Endometrial microvascular endothelial cells (primary cell): ENCODE measurements around the gene SGK1. TPM values are rescaled to one million over a fixed set of nuclear protein-coding genes. Genes with fewer than 3 reads are reported as not detected.
"Not testable (repeated sequence)": the region's sequence is repeated elsewhere in the genome, so short reads cannot be mapped to it uniquely, and the experiment has no call there.

Experiments
- in situ Hi-C: cut with HindIII; loops from 2 replicates; pipeline ENCODE4 v1.10.0; 2017; ENCODE audit warnings: low sequenced_read_pairs, low pct_unique_long_range_greater_than_20kb; ENCODE audit errors: inconsistent ontology term
- total RNA-seq: library from RNA; depleted of rRNA; stranded (reverse); fragments of >200 nt; gene quantifications from one replicate; pipeline ENCODE4 v1.2.3, GENCODE V29; 2015; ENCODE audit errors: inconsistent ontology term

Gene SGK1
- total RNA-seq, 1 donor from 2014 or later: 275 TPM

DNA sequence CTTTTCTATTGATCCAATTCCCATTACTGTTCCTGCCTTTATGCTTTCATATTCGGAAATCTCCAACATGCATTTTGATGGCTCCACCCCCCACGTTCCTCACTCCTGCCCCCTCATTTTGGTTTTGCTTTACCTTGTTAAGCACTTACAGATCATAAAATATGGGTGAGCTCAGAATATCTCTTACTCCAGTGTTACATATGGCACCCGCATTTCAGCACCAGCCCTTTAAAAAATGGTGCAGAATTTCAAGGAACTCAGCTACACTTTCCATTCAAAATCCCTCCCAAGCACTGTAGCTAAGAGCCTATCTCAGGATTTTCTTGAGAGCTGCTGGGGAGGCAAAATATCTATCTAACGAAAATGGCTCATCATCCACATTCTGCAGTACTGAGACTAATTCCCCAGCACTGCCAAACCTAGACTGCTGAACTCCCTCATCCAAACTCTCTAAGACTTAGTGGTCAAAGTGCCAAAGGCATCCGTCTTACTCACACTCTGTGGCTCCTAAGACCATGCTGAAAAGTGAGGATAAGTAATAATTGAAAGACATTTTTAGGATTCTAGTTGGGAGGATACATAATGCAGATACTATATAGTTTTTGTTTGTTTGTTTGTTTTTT is 7.8 kb downstream of the SGK1 start:
- in situ Hi-C loops: no loop called here

DNA sequence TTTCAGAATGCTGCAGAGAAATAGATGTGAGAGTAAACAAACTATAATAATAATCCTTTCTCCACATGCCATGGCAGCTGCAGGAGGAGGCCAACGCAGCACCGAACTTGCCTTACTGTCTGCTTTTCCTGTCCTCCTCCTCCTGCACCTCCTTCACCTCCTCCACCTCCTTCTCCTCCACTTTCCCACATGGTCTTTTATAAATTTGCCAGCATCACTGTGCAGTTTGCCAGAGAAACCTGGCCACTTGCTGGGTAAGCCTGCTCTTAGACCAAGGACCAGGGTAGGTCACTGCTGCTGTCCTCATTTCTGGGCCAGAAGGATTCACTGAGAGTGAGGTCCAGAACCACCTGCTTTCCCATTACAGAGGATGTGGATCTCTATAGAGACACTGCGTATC is 8.7 kb downstream of the SGK1 start:
- in situ Hi-C loops: no loop called here

DNA sequence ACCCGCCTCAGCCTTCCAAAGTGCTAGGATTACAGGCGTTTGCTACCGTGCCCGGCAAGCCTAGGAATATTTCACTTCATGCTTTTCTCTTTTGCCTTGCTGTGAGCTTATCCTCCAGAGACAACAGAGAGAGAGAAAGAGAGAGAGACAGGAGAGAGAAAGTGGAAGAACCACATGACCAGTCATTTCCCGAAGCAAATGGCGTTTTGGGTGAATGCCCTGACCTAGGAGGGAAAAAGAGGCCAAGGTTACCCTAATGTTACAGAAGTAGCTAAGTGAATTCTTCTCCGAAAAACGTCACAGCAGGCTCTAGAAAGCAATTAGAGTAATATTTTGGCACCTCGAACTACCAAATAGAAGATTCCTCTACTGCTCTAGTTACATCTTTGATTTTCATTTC is 9.1 kb downstream of the SGK1 start:
- in situ Hi-C loops: no loop called here

DNA sequence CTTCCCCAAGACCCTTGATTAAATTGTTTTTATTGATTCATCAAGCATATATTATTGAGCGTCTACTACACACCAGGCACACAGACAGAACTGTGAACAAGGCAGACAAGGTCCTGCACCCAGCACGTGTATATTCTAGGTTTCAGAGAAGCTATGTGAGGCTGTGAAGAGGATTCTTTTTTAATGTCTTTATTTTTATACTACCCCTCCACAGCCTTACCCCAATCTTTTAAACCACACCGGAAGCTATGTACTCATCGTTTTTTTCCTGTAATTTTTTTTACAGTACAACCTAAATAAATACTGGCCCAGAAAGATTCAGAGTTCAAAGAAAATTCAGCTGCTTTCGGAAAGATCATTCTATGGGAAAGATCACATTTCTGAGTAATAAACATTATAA is 10.0 kb downstream of the SGK1 start:
- in situ Hi-C loops: no loop called here

DNA sequence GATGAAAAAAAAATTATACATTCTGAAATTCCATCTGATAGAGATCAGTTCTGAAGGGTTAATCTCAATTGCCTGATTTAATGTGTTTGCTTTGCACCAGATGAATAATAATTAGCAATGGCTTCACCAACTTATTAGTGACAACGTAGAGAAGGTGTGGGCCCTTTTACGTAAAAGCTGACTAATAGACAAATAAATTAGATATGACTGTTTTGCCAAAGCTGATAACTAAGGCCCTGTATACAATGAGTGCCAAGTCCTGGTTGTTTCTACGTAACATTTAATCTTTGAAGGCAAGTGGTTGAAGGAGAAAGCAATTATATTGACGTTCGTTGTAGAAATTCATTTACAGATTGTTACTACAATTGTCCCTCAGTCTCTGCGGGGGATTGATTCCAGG is 10.8 kb downstream of the SGK1 start:
- in situ Hi-C loops: no loop called here

DNA sequence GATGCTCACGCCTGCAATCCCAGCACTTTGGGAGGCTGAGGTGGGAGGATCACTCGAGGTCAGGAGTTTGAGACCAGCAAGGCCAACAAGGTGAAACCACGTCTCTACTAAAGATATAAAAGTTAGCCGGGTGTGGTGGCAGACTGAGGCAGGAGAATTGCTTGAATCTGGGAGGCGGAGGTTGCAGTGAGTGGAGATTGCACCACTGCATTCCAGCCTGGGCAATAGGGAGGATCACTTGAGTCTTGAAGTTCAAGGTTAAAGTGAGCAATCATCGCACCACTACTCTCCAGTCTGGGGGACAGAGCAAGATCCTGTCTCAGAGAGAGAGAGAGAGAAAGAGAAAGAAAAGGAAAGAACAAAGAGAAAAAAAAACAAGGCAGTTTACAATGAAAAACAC is 13.5 kb downstream of the SGK1 start:
- in situ Hi-C loops: not testable (repeated sequence)

DNA sequence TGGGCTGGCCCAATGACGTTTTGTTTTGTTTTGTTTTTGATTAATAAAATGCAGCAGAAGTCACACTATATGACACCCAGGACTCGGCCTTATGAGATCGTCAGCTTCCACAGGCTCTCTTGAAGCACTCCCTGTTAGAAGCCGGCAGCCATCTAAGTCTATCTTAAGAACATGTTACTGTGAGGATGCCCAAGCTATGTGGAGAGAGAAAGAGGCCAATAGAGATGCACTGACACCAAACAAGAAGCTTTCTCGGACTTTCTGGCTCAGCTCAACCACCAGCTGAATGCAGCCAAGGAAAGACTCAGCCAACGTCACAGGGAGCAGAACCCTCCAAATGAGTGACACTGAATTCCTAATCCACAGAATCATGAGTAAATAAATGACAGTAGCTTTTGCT is 14.0 kb downstream of the SGK1 start:
- in situ Hi-C loops: no loop called here

DNA sequence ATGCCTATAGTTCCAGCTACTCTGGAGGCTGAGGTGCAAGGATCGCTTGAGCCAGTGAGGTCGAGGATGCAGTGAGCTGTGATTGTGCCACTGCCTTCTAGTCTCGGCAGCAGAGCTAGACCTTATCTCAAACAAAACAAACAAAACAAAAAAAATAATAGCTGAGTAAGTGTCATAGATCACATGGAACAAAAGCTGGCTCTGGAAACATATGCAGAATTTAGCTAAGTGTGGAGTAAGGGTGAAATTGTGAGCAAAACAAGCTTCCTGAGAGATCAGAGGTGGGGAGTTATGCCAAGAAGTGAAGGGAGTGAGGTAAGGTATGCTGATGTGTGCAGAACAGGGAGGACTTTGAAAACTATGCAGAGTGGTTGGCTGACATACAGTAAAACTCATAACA is 18.7 kb downstream of the SGK1 start:
- in situ Hi-C loops: no loop called here

DNA sequence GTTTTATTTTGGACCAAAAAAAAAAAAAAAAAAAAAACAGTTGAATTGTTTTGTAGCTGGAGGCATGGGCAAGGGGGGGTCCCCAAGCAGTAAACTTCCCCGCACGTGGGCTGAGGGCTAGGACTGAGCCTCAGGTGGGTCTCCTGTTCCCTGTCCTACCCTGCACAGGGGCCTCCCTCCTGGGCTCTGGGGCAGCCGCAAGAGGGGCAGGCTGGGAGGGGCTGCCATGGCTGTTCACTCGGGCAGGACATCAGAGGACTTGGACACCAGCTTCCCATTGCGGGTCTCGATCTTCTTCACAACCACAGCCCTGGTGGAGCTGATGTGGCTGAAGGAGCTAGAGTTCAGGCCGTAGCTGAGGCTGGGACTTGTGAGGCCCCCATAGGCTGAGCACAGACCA is 21.1 kb downstream of the SGK1 start:
- in situ Hi-C loops: no loop called here

DNA sequence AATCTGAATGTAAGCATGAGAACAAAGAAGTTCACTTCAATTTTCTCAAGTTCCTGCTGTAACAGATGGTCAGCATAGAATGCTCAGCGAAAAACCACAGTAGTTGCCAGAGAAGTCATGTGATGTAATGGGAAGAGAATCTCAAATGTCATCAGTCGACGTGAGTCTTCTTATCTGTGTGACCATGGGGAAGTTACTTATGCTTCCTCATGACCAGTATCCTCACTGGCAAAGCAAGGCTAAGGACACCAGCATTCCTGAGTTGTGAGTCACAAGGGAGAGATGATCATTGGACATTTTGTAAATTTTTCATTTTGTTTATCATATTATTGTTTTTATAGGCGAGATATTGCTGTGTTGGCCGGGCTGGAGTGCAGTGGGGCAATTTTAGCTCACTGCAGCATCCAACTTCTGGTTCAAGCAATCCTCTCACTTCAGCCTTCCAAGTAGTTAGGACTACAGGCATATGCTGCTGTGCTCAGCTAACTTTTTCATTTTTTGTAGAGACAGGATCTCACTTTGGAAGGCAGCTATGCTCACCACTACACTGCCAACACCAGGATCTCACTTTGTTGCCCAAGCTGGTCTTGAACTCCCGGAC is 21.9 kb downstream of the SGK1 start:
- in situ Hi-C loops: no loop called here

DNA sequence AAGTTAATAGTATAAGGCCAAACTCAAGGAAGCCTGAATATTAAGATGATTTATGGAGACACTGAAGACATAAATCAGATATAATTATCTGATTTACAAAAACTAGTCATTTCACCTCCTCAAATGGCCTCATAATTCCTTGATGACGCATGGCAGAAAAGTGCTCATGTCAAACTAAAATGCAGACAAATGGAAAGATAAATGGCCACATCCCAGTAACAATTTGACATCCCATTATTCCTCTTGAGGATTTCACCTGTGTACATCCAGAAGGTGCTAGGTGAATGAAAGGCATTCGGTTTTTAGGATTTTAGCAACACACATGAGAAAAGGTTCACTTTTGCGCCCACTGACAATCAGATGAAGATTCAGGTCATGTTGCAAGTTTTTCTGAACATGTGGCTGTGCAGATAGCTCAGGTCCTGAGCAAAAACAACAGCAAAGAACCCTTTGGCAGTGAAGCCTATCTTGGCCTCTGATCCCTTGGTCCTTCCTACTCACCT is 24.2 kb downstream of the SGK1 start:
- in situ Hi-C loops: no loop called here

DNA sequence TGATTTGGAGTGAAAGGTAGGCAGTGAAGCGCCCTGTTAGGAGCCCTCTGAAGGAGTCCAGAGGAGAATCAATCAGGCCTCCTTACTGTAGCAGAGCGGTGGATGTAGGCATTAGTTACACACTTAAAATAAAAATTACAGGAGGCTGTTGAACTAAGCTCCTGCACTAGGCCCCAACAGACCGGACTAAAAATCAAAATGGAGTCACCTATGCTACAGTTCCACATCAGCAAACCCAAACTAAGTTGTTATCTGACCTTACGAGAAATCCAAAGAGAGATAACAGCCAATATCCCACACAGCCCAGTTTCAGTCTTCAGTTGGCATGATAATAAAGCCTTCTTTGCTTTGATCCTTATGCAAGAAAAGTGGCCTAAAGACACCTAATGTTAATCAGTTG is 26.8 kb downstream of the SGK1 start:
- in situ Hi-C loops: no loop called here

DNA sequence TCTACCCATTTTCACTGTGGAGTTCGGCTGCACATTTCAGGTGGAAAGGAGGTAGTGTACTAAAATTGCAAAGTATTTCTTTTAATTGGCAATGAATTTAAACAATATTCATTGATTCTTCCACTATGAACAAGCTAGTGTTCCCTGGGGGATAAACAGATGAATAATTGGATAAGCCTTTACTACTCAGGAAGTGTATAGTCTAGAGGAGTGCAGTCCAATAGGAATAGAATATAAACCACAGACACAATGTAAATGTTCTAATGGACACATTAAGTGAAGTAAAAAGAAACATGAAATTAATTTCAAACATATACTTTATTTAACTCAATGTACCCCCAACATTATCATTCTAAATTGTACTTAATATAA is 28.7 kb downstream of the SGK1 start:
- in situ Hi-C loops: no loop called here

DNA sequence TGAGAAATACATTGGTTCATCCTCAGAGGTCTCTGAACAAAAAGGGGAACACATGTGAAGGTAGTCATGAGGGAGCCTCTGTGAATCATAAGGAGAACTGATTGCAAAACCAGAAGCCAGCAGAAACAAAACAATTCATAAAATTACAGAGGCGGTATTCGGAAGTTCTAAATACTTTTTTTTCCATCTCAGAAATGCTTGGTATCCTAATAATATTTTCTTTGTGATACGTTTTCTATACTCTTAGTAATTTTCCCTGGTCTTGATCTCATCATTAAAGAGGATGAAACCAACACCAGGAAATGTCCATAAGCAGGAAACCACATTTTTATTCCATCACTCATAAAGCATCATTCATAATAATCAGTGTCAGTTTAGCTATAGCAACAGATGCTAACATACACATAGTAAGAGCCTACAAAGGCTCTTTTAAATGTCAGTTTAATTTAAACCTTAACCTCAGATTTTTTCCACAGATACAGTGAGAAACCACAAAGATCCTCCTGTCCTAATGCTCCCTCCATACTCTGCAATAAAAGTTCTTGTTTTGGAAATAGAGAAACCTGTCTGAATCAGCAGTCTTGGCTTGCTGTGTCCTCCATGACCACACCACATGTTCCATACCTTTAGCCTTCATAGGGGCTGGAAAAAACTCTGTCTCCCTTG is 29.2 kb downstream of the SGK1 start:
- in situ Hi-C loops: no loop called here

DNA sequence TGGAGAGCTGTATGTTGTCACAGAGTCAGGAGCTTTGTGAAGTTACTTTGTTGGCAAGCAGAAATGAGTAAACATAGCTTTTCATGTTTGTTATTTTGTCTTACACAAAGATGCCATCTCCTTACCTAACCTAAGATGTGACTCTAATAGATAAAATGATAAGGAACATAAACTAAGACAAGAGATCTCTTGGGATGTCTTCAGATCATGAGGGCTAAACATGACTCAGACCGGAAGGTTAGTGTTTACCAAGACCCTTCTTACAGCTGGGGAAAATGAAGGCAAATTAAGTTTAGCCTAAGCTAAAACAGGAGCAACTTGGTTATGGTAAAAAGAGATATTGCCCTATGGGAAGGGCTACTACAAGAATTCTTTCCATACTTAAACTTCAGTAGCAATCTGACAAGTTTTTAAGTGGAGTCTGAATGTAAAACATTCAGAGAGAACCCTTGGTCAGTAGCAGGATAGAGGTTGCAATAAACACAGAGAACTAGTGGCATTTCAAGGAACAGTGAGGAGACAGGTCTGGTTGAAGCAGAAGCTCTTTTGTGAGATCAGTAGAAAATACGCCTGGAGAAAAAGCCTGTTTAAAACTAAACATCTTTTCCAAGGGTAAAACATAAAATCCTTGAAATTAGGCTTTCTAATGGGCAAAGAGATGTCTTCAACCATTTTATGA is 29.9 kb downstream of the SGK1 start:
- in situ Hi-C loops: no loop called here

DNA sequence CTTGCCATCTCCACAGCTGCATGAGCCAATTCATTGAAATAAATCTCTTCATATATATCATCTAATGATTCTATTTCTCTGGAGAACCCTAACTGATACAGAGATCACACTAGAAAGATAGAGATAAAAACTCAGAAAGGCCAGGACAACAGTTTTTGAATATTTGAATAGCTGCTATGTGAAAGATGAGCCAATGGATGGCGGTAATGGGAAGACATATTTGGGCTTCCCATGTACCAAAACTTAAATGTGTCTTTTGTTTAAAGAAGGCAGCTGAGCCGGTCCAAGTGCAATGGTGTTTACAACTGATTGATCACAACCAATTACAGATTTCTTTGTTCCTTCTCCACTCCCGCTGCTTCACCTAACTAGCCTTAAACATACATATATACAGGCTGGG is 35.1 kb downstream of the SGK1 start:
- in situ Hi-C loops: no loop called here

DNA sequence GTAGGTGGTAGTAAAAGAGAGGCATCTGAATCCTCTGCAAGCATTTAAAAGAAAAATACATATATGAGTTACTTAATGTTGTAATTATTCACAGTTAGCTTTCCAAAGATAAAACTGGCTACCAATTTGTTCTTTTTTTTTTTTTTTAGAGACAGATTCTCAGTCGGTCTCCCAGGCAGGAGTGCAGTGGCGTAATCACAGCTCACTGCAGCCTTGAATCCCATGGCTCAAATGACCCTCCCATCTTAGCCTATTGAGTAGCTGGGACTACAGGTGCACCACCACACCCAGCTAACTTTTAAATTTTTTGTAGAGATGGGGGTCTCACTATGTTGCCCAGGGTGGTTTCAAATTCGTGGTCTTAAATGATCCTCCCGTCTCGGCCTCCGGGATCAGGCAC is 36.5 kb downstream of the SGK1 start:
- in situ Hi-C loops: no loop called here

DNA sequence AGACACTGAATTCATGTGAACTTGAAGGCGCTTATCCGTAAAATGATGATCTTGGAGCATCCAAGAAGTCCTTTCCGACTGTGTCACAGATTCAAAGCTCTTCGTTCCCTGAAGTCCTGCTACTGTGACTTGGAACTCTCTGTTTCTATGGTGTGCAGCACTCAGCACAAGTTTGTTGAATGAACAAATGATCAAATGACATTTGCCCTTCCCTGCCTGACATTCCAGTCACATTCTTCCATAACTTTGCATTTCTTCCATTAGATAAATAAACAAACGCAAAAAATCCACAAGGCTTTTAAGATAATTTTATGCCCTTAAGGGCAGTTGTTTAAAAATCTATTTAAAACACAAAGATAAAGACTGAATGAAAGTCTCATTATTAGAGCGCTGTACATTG is 39.9 kb downstream of the SGK1 start:
- in situ Hi-C loops: no loop called here

DNA sequence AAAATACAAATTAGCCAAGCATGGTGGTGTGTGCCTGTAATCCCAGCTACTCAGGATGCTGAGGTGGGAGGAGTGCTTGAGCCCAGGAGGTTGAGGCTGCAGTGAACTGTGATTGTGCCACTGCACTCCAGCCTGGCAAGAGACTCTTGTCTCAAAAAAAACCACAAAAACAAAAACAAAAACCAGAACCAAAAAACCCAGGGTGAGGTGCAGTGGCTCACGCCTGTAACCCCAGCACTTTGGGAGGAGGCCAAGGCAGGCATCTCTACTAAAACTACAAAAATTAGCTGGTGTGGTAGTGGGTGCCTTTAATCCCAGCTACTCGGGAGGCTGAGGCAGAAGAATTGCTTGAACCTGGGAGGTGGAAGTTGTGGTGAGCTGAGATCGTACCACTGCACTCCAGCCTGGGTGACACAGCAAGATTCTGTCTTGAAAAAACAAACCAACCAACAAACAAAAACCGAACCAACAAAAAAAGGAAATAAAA is 41.0 kb downstream of the SGK1 start:
- in situ Hi-C loops: not testable (repeated sequence)

DNA sequence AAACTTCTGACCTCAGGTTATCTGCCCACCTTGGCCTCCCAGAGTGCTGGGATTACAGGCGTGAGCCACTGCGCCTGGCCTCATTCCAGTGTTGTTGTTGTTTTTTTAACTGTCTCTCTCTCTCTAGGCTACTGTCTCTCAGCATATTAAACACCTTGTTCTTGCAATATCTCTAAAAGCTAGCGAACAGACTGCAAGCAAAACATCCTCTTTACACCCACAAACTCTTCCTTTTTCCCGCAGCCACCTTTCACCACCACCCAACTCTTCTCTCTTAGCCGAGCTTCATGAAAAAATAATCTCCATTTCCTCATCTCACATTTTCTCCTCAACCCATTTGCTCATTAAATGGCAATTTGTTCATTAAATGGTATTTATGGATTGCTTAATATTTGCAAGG is 45.5 kb downstream of the SGK1 start:
- in situ Hi-C loops: no loop called here
